ENCODE results near the gene PDE7B. TPM values are rescaled to one million over a fixed set of nuclear protein-coding genes. Genes with fewer than 3 reads are reported as not detected.
A peak's percentile ranks its signal among the peaks of the same experiment; 100 is the strongest.

Gene PDE7B
- total RNA-seq, 1 donor from 2014 or later = 0.84 TPM

DNA sequence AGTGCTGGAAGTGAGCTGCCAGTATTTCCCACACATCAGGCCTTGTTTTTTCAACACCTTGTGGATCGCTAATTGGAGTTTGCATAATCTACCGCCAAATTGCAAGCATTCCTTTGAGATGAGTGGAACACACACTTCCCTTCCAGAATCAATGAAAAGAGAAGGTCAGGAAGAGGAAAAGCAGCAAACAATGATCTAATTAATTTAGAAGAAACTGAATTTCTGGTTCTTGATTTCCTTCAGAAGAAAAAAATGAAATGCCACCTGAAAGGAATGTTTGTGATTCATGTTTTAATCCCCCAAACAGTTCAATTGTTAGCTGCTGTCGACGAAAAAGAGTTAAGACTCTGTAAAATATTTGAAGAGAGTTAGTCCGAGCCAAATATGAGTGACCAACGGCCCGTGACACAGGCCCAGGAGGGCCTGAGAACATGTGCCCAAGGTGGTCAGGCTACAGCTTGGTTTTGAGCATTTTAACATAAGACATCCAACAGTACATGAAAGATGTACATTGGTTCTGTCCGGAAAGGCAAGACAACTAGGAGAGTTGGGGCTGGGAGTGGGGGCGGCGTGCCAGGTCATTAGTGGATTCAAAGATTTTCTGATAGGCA, 216.3 kb downstream of the PDE7B start:
- Histone ChIP-seq H3K36me3 (ENCODE audit: control insufficient read depth, insufficient read depth, low read length) (no peaks in the 10 kb centered on the region), H3K27me3 (ENCODE audit: control insufficient read depth, insufficient read depth, low read length) (no peaks in the 10 kb centered on the region), H3K4me3 (ENCODE audit: low read depth, low read length) (no peak overlapping the region)
- TF ChIP-seq, protein P1, sequence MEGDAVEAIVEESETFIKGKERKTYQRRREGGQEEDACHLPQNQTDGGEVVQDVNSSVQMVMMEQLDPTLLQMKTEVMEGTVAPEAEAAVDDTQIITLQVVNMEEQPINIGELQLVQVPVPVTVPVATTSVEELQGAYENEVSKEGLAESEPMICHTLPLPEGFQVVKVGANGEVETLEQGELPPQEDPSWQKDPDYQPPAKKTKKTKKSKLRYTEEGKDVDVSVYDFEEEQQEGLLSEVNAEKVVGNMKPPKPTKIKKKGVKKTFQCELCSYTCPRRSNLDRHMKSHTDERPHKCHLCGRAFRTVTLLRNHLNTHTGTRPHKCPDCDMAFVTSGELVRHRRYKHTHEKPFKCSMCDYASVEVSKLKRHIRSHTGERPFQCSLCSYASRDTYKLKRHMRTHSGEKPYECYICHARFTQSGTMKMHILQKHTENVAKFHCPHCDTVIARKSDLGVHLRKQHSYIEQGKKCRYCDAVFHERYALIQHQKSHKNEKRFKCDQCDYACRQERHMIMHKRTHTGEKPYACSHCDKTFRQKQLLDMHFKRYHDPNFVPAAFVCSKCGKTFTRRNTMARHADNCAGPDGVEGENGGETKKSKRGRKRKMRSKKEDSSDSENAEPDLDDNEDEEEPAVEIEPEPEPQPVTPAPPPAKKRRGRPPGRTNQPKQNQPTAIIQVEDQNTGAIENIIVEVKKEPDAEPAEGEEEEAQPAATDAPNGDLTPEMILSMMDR (IDR thresholded peaks at IDR 0.05; ENCODE audit: insufficient read depth, low read length, poor library complexity, severe bottlenecking) = no peak
- DNase-seq (ENCODE audit: low read depth) = peak; percentile 87

DNA sequence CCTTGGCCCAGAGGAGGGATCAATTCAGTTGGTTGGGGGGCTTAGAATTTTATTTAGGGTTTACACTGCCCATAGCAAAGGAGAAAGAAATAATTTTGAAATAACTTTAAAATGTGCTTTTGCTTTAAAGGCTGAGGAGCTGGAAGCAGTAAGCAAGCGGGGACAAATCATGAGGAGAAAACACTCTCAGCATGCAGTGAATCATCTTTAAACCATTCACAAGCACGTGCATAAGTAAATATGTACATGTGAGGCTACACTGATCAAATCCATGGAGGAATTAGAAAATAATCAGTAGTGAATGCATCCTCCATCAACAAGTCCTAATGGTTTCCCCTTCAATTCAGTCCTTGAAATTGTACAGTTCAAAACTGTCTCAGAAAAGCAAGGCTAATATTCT, 217.6 kb downstream of the PDE7B start:
- no peaks in the 10 kb centered on the region for H3K36me3 ChIP-seq (ENCODE audit: control insufficient read depth, insufficient read depth, low read length)
- no peaks in the 10 kb centered on the region for H3K27me3 ChIP-seq (ENCODE audit: control insufficient read depth, insufficient read depth, low read length)
- no peak overlapping the region for H3K4me3 ChIP-seq (ENCODE audit: low read depth, low read length)
- TF ChIP-seq, protein P1 (IDR thresholded peaks at IDR 0.05; ENCODE audit: insufficient read depth, low read length, poor library complexity, severe bottlenecking) = no peak
- no peak for DNase-seq (ENCODE audit: low read depth)

- no peak for DNase-seq (ENCODE audit: low read depth)
These were observed 219.3 kb downstream of the PDE7B start for GRCh38 chr6:136070815-136071214.

DNA sequence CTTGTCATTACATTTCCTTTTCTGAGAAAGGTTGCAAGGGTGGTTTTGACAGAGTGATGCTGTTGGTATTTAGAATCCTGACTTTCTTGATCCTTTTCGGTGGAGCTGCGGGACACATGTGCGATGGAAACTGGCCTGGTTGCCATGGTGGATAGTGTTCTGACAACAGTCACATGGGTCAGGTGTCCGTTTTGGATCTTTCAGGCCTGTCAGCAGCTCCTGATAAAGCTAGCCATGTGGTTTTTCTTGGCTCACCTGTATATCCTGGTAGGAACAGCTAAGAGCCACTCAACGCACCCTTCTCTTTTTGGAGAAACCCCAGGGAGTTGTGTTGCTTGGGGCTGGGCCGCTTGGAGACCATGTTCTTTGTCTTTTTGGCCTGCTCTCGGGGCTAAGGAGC, 221.2 kb downstream of the PDE7B start:
- no peak overlapping the region for H3K4me3 ChIP-seq (ENCODE audit: low read depth, low read length)
- H3K36me3 ChIP-seq (ENCODE audit: control insufficient read depth, insufficient read depth, low read length) = no peaks in the 10 kb centered on the region
- TF ChIP-seq, protein P1 (IDR thresholded peaks at IDR 0.05; ENCODE audit: insufficient read depth, low read length, poor library complexity, severe bottlenecking) = no peak
- H3K27me3 ChIP-seq (ENCODE audit: control insufficient read depth, insufficient read depth, low read length) = no peaks in the 10 kb centered on the region
- DNase-seq (ENCODE audit: low read depth) = no peak

More at GRCh38 chr6:136070815-136071214, 219.3 kb downstream of the PDE7B start:
- Histone ChIP-seq H3K36me3 (ENCODE audit: control insufficient read depth, insufficient read depth, low read length) (no peaks in the 10 kb centered on the region), H3K27me3 (ENCODE audit: control insufficient read depth, insufficient read depth, low read length) (no peaks in the 10 kb centered on the region), H3K4me3 (ENCODE audit: low read depth, low read length) (no peak overlapping the region)
- TF ChIP-seq, protein P1 (IDR thresholded peaks at IDR 0.05; ENCODE audit: insufficient read depth, low read length, poor library complexity, severe bottlenecking) = no peak

DNA sequence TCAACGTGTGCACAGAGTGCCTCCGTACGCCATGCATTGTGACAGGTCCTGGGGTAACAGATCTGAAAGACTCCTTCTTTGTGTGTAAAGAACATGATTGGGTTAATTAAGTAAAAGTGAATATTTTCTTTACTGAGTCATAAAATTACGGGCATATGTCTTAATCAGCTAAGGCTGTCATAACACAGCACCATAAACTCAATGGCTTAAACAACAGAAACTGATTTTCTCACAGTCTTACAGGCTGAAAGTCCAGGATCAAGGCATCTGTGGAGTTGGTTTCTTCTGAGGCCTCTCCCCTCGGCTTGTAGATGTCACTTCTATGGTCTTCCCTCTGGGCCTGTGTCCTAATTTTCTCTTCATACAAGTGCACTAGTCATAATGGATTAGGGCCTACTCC, 221.7 kb downstream of the PDE7B start:
- DNase-seq (ENCODE audit: low read depth) = no peak
- H3K4me3 ChIP-seq (ENCODE audit: low read depth, low read length) = no peak overlapping the region
- H3K36me3 ChIP-seq (ENCODE audit: control insufficient read depth, insufficient read depth, low read length) = no peaks in the 10 kb centered on the region
- no peaks in the 10 kb centered on the region for H3K27me3 ChIP-seq (ENCODE audit: control insufficient read depth, insufficient read depth, low read length)
- TF ChIP-seq, protein P1 (IDR thresholded peaks at IDR 0.05; ENCODE audit: insufficient read depth, low read length, poor library complexity, severe bottlenecking) = no peak

- DNase-seq (ENCODE audit: low read depth) = no peak
- H3K4me3 ChIP-seq (ENCODE audit: low read depth, low read length) = no peak overlapping the region
- TF ChIP-seq, protein P1 (IDR thresholded peaks at IDR 0.05; ENCODE audit: insufficient read depth, low read length, poor library complexity, severe bottlenecking) = no peak
- no peaks in the 10 kb centered on the region for H3K27me3 ChIP-seq (ENCODE audit: control insufficient read depth, insufficient read depth, low read length)
- no peaks in the 10 kb centered on the region for H3K36me3 ChIP-seq (ENCODE audit: control insufficient read depth, insufficient read depth, low read length)
These were observed 225.0 kb downstream of the PDE7B start for GRCh38 chr6:136076496-136076895.

Measured in kidney epithelial cell (primary cell).